IMR-90 (cell line): ENCODE measurements around the gene PLEKHF1. TPM values are rescaled to one million over a fixed set of nuclear protein-coding genes. Genes with fewer than 3 reads are reported as not detected.

ENCODE experiments used
- ATAC-seq: fragments of 200-7000 bp; cut with Tn5 transposase; 2 replicates; pipeline ENCODE4 v1.9.1; 2020; ENCODE audit warnings: low read depth, mild to moderate bottlenecking, moderate library complexity
- BruUV-seq: library from RNA; stranded (reverse); fragments of 400-500 nt; replicated peaks from 2 replicates; lab custom pipeline; 2021; lab: Mats Ljungman, UMichigan
- CTCF ChIA-PET: fragments of 300-600 bp; formaldehyde crosslinking; extraction: SDS; loops from one replicate; lab custom pipeline; 2021; ENCODE audit warnings: antibody characterized with exemption; lab: Yijun Ruan, JAX
- POLR2A ChIA-PET: fragments of 300-600 bp; sonication (Branson Sonifier 250); formaldehyde crosslinking; loops from one replicate; lab custom pipeline; 2022; ENCODE audit warnings: antibody characterized with exemption; ENCODE audit not compliant: unreplicated experiment; lab: Charles Lee
- DNase-seq: peaks from one replicate; pipeline ENCODE4 v3.0.0; 2013
- H2AFZ ChIP-seq: replicated peaks from 2 replicates; pipeline ENCODE3; 2013; ENCODE audit warnings: low read length, mild to moderate bottlenecking; ENCODE audit not compliant: poor library complexity
- H2AK5ac ChIP-seq: 2 replicates; pipeline ENCODE4 v1.6.1; 2013; ENCODE audit warnings: low read depth, low read length, inconsistent platforms
- H2AK9ac ChIP-seq: replicated peaks from 2 replicates; pipeline ENCODE3; 2013; ENCODE audit warnings: mild to moderate bottlenecking, low read depth, low read length, moderate library complexity; ENCODE audit not compliant: poor library complexity
- H2BK120ac ChIP-seq: 2 replicates; pipeline ENCODE4 v1.6.1; 2013; ENCODE audit warnings: low read depth, low read length, inconsistent platforms
- H2BK15ac ChIP-seq: 3 replicates; pipeline ENCODE4 v1.6.1; 2013; ENCODE audit warnings: low read depth, low read length, inconsistent platforms
- H2BK20ac ChIP-seq: 2 replicates; pipeline ENCODE4 v1.6.1; 2013; ENCODE audit warnings: low read depth, mild to moderate bottlenecking, inconsistent platforms, low read length, moderate library complexity
- H2BK5ac ChIP-seq: 2 replicates; pipeline ENCODE4 v1.6.1; 2013; ENCODE audit warnings: mild to moderate bottlenecking, low read depth, low read length, inconsistent platforms; ENCODE audit not compliant: poor library complexity, severe bottlenecking
- H3K14ac ChIP-seq: replicated peaks from 2 replicates; pipeline ENCODE4 v1.6.1; 2013; ENCODE audit warnings: low read depth, low read length, inconsistent platforms
- H3K18ac ChIP-seq: 2 replicates; pipeline ENCODE4 v1.6.1; 2013; ENCODE audit warnings: low read depth, low read length, control low read depth
- H3K23ac ChIP-seq: 2 replicates; pipeline ENCODE4 v1.6.1; 2013; ENCODE audit warnings: low read depth, low read length, inconsistent platforms
- H3K27ac ChIP-seq: 2 replicates; pipeline ENCODE4 v1.5.1; 2013; ENCODE audit warnings: mild to moderate bottlenecking, control low read depth, low read length; ENCODE audit not compliant: insufficient read depth
- H3K27me3 ChIP-seq: 2 replicates; pipeline ENCODE4 v1.6.1; 2013; ENCODE audit warnings: low read length; ENCODE audit not compliant: control insufficient read depth, insufficient read depth
- H3K36me3 ChIP-seq: 2 replicates; pipeline ENCODE4 v1.6.1; 2013; ENCODE audit warnings: low read length, mixed read lengths; ENCODE audit not compliant: control insufficient read depth, insufficient read depth
- H3K4ac ChIP-seq: 2 replicates; pipeline ENCODE4 v1.6.1; 2013; ENCODE audit warnings: low read depth, low read length, inconsistent platforms
- H3K4me1 ChIP-seq: 2 replicates; pipeline ENCODE4 v1.6.1; 2013; ENCODE audit warnings: low read length, mixed read lengths; ENCODE audit not compliant: control insufficient read depth, insufficient read depth
- H3K4me2 ChIP-seq: 2 replicates; pipeline ENCODE4 v1.6.1; 2013; ENCODE audit warnings: low read depth, mild to moderate bottlenecking, control low read depth, low read length, moderate library complexity
- H3K4me3 ChIP-seq: 2 replicates; pipeline ENCODE4 v1.5.1; 2013; ENCODE audit warnings: low read depth, mild to moderate bottlenecking, control low read depth, low read length, moderate library complexity; ENCODE audit not compliant: insufficient read depth
- H3K56ac ChIP-seq: 2 replicates; pipeline ENCODE4 v1.6.1; 2013; ENCODE audit warnings: low read length, inconsistent platforms; ENCODE audit not compliant: insufficient read depth; ENCODE audit errors: extremely low read depth
- H3K79me1 ChIP-seq, 2 experiments: 2 replicates each; pipeline ENCODE4 v1.6.1; 2013; ENCODE audit warnings: low read length in 2 of 2, inconsistent platforms in 1 of 2, low read depth in 1 of 2
- H3K9ac ChIP-seq: 2 replicates; pipeline ENCODE4 v1.6.1; 2013; ENCODE audit warnings: low read depth, low read length, control low read depth
- H3K9me1 ChIP-seq: 2 replicates; pipeline ENCODE4 v1.6.1; 2013; ENCODE audit warnings: low read length, inconsistent platforms; ENCODE audit not compliant: insufficient read depth
- H3K9me3 ChIP-seq: 2 replicates; pipeline ENCODE4 v1.6.1; 2013; ENCODE audit warnings: low read length; ENCODE audit not compliant: control insufficient read depth, insufficient read depth
- H4K20me1 ChIP-seq: 2 replicates; pipeline ENCODE4 v1.6.1; 2013; ENCODE audit warnings: low read length, inconsistent platforms; ENCODE audit not compliant: insufficient read depth
- H4K5ac ChIP-seq: 2 replicates; pipeline ENCODE4 v1.6.1; 2013; ENCODE audit warnings: mild to moderate bottlenecking, low read depth, low read length, control low read depth
- H4K8ac ChIP-seq, 2 experiments: 2 replicates each; pipeline ENCODE4 v1.6.1; 2013; ENCODE audit warnings: low read depth in 2 of 2, low read length in 2 of 2, control low read depth in 1 of 2, inconsistent platforms in 1 of 2
- H4K91ac ChIP-seq: 2 replicates; pipeline ENCODE4 v1.6.1; 2013; ENCODE audit warnings: low read depth, low read length, inconsistent platforms; ENCODE audit not compliant: insufficient read depth
- BHLHE40 ChIP-seq: fragments of 150-350 bp; IDR thresholded peaks from 2 replicates; pipeline ENCODE4 v1.6.1; 2016; ENCODE audit warnings: mild to moderate bottlenecking, low read depth, low read length
- CEBPB ChIP-seq: IDR thresholded peaks from 2 replicates; pipeline ENCODE4 v1.6.1; 2012; ENCODE audit warnings: low read depth, low read length, improper control_type of control experiment
- ELK1 ChIP-seq: fragments of 150-350 bp; IDR thresholded peaks from 2 replicates; pipeline ENCODE4 v1.6.1; 2016; ENCODE audit warnings: low read depth, mild to moderate bottlenecking, low read length, moderate library complexity, borderline replicate concordance
- MAFK ChIP-seq: IDR thresholded peaks from 2 replicates; pipeline ENCODE4 v1.6.1; 2012; ENCODE audit warnings: low read depth, low read length, improper control_type of control experiment
- MAZ ChIP-seq: IDR thresholded peaks from 2 replicates; pipeline ENCODE4 v1.6.1; 2012; ENCODE audit warnings: low read depth, mild to moderate bottlenecking, low read length, improper control_type of control experiment, moderate library complexity, borderline replicate concordance
- MXI1 ChIP-seq: IDR thresholded peaks from 2 replicates; pipeline ENCODE4 v1.6.1; 2012; ENCODE audit warnings: low read depth, mild to moderate bottlenecking, low read length, moderate library complexity, borderline replicate concordance
- POLR2A ChIP-seq: IDR thresholded peaks from 2 replicates; pipeline ENCODE4 v1.6.1; 2012; ENCODE audit warnings: mild to moderate bottlenecking, low read depth, low read length
- RAD21 ChIP-seq: IDR thresholded peaks from 2 replicates; pipeline ENCODE4 v1.6.1; 2012; ENCODE audit warnings: low read length, improper control_type of control experiment
- RCOR1 ChIP-seq: IDR thresholded peaks from 2 replicates; pipeline ENCODE4 v1.6.1; 2012; ENCODE audit warnings: mild to moderate bottlenecking, low read length, improper control_type of control experiment; ENCODE audit not compliant: insufficient replicate concordance
- RFX5 ChIP-seq: IDR thresholded peaks from 2 replicates; pipeline ENCODE4 v1.8.0; 2012; ENCODE audit warnings: low read depth, mild to moderate bottlenecking, low read length, moderate library complexity
- SMC3 ChIP-seq: fragments of 150-350 bp; IDR thresholded peaks from 2 replicates; pipeline ENCODE4 v1.6.1; 2016; ENCODE audit warnings: low read depth, mild to moderate bottlenecking, antibody characterized with exemption, low read length, moderate library complexity
- WGBS, 2 experiments: methylation state at CpG; one replicate each; pipeline versions ENCODE4 v1.1.5 to v1.1.7; 2013; ENCODE audit warnings: missing lambda C conversion rate in 2 of 2; ENCODE audit not compliant: insufficient read length in 1 of 2; ENCODE audit errors: extremely low coverage in 2 of 2; 5-methylcytosine and 5-hydroxymethylcytosine counted together
- dilution Hi-C: fragments of 300-500 bp; cut with HindIII; formaldehyde crosslinking; loops from one replicate; pipeline ENCODE4 v1.14.3; 2018; ENCODE audit warnings: low sequenced_read_pairs; ENCODE audit not compliant: unreplicated experiment
- in situ Hi-C: fragments of 300-500 bp; cut with MboI; formaldehyde crosslinking; loops from 3 replicates; pipeline ENCODE4 v1.14.3; 2019; ENCODE audit warnings: low sequenced_read_pairs, inconsistent platforms, mixed read lengths
- intact Hi-C: fragments of 100-400 bp; cut with micrococcal nuclease; formaldehyde crosslinking; loops from 2 replicates; pipeline ENCODE4 v1.10.0; 2022
- polyA plus RNA-seq, 3 experiments: library from polyadenylated mRNA; depleted of rRNA; stranded (reverse); fragments of >200 nt; gene quantifications; 2 replicates each; pipeline ENCODE4 v1.2.3, GENCODE V29; 2012; ENCODE audit warnings: low replicate concordance in 1 of 3
- total RNA-seq: library from RNA; depleted of rRNA; stranded (reverse); fragments of >200 nt; gene quantifications from 2 replicates; pipeline ENCODE4 v1.2.3, GENCODE V29; 2012
- TF ChIP-seq, protein P1 (sequence below): fragments of 150-350 bp; IDR thresholded peaks from 2 replicates; pipeline ENCODE4 v1.6.1; 2017; ENCODE audit warnings: mild to moderate bottlenecking, antibody characterized with exemption, low read length, low read depth

The PLEKHF1 gene
- total and polyA plus RNA-seq, 2 of the 4 experiments (the other 2 are of a cell fraction) = 5.0 to 6.6 TPM

- TF ChIP-seq RCOR1 = no peak
These were observed 11.9 kb downstream of the PLEKHF1 start (continued) for GRCh38 chr19:29677001-29677817.

- Histone ChIP-seq H4K91ac (no peak overlapping the region), H3K9me3 (no peaks in the 10 kb centered on the region), H3K4ac (no peak overlapping the region), H3K4me3 (no peak overlapping the region), H2AFZ (peak overlapping the region; percentile 58), H2BK20ac (no peak overlapping the region), H4K5ac (no peak overlapping the region), H3K27me3 (no peaks in the 10 kb centered on the region), H3K4me1 (no peaks in the 10 kb centered on the region), H2BK120ac (no peak overlapping the region), H3K36me3 (peaks cover 23% of the 10 kb centered on the region; the same call in 1 of the 2 replicates), H3K14ac (no peak overlapping the region), H3K9ac (no peak overlapping the region), H4K20me1 (no peaks in the 10 kb centered on the region; the same call in 1 of the 2 replicates), H3K4me2 (no peak overlapping the region), H3K9me1 (no peaks in the 10 kb centered on the region), H3K23ac (no peak overlapping the region), H2BK5ac (no peak overlapping the region), H3K56ac (no peak overlapping the region), H2AK5ac (no peak overlapping the region), H3K79me1 (peaks cover 2 to 4% of the 10 kb centered on the region in 2 experiments; a peak in 1 of 4 replicates), H3K27ac (no peak overlapping the region), H3K18ac (no peak overlapping the region), H2AK9ac (peak overlapping the region; percentile 70), H2BK15ac (no peak overlapping the region), H4K8ac (no peak overlapping the region)
- ATAC-seq (peak; percentile 18; the same call in 1 of the 2 replicates), DNase-seq (no peak)
- 40% methylated on average over 5 of the region's 20 CpGs; no CpG with 5 or more reads in 1 of the 2 experiments for WGBS, 2 experiments
- dilution Hi-C loops = no loop called here
- POLR2A ChIA-PET = no interaction called here
- in situ Hi-C loops = no loop called here
- CTCF ChIA-PET = interaction anchor here (0.6 kb wide), 1 partner anchor 10 kb away, joined by 6 read pairs; no protein-coding TSS in a partner anchor
- no TSS peak for BruUV-seq
- intact Hi-C loops = no loop called here
- TF ChIP-seq BHLHE40 (no peak), RAD21 (no peak), SMC3 (no peak), MXI1 (no peak), MAFK (no peak), ELK1 (no peak), CEBPB (no peak), MAZ (no peak), POLR2A (no peak), RFX5 (no peak)
- TF ChIP-seq, protein P1, sequence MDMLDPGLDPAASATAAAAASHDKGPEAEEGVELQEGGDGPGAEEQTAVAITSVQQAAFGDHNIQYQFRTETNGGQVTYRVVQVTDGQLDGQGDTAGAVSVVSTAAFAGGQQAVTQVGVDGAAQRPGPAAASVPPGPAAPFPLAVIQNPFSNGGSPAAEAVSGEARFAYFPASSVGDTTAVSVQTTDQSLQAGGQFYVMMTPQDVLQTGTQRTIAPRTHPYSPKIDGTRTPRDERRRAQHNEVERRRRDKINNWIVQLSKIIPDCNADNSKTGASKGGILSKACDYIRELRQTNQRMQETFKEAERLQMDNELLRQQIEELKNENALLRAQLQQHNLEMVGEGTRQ = no peak
These were observed 13.3 kb downstream of the PLEKHF1 start for GRCh38 chr19:29678484-29679106.
